IPS DF 19.7 (cell line): ENCODE data around the gene BEND3.
A peak's percentile ranks its signal among the peaks of the same experiment; 100 is the strongest.
"Not testable (repeated sequence)": the region's sequence is repeated elsewhere in the genome, so short reads cannot be mapped to it uniquely, and the experiment has no call there.

Source experiments
- DNase-seq: peaks from one replicate; pipeline ENCODE4 v3.0.0-alpha.2; 2013; ENCODE audit warnings: low read depth, low spot score

Gene BEND3

DNA sequence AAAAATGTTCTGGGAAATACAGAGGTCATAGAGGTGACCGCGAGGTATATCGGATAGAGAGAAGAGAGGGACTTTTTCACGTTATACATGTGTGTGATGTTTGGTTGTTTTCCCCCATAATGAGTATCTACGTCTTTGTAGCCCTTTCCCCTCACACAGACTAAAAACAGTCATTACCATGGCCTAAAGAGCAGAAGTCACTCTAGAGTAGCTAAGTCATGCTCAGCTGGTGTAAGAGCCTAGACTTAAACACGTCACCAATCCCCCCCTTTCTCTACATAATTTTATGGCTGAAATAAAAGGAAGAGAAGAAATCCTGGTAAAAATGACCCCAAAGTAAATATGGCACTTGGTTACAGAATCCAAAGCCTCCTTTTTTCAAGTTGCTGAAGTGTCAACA is 6.0 kb upstream of the BEND3 start:
- DNase-seq = no peak

GRCh38 chr6:107120404-107120803 is 5.1 kb upstream of the BEND3 start:
- no peak for DNase-seq

DNA sequence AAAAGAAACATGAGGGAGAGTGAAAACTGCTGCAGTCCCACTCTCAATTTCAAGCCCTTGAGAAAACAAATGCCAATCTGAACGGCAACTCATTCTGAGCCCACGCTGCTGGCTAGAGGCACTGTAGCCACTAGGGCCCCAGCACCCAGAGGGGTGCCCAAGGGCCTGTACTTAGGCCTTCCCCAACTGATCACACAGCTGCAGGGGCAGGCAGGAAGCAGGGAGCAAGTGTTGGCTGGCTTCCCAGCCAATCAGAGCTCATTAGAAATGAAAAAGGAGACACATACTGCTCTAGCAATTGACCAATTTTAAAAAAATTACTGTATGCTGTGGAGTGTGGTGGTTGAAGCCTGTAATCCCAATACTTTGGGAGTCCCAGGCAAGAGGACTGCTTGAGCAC is 3.7 kb upstream of the BEND3 start:
- DNase-seq = no peak

DNA sequence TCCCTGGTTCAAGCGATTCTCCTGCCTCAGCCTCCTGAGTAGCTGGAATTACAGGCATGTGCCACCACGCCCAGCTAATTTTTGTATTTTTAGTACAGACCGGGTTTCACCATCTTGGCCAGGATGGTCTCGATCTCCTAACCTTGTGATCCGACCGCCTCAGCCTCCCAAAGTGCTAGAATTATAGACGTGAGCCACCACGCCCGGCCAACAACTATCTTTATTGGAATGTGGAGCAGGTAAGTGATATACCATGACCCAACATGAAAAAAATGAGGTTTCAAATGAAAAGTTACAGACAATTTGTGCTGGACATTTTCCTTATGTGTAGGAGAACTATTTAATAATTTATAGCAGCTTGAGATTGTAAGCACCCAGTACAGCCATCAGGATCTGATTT is 3.2 kb upstream of the BEND3 start:
- not testable (repeated sequence) for DNase-seq

DNA sequence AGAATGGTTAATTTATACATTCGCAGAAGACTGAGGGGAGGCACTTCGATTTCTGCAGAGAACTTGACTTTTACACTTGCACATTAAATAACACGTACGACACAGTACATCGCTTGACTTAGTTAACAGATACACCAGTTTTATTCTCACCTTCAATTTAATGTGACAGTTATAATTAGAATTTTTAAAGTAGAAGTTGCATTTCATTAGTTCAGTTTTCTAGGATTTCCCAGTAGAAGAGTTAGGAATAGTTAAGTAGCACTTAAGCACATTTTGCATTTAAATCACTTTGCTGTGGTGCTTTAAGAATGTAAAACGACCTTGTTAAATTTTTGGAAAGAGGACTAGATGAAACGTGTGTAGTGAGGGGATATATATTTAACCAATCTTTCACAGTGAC is 1.6 kb upstream of the BEND3 start:
- no peak for DNase-seq

DNA sequence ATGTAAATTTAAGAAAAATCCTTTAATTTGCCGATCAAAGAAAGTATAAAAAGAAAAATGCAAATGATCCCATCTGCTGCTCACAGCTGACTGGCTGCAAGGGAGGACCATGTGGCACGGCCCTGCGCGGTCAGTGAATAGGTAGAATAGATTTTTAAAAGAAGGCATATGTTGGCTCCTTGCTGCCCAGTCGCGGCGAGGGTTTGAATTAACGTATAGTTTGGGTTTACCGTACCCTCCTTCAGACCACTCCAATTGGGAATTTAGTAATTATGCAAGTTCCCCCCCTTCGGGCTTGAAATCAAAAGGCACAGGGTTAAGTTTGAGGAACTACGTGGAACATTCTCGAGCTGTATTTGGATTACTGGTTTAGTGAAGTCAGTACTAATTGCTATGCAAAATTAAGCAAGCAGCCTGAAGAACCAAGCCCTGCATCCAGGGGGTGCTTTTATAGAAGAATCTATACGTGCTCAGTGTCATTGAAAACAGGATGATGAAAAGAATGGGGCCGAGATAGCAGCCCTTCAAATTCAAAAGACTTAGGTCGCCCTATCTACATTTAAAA is 1.1 kb upstream of the BEND3 start:
- DNase-seq = peak; percentile 96

GRCh38 chr6:107115695-107116327 is 496 bp upstream of the BEND3 start:
- DNase-seq = no peak

- no peak for DNase-seq
Measured at GRCh38 chr6:107114213-107114925, 946 bp downstream of the BEND3 start.

DNA sequence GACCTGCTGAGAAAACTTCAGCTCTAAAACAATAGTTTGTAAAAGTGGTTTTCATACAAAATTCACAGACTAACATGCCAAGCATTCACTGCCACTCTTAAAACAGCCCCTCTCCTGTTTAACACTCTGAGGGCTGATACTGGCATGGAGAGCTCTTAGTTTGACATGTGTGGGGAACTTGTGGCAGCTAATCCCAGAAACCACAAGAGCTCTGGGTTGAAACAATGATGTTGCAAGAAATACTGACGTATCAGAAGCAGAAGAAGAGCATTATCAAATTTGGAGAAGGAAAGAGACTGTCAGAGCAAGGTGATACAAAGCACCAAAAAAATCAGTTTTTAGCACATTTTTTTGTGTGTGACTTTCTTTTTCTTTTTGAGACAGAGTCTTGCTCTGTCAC is 5.1 kb downstream of the BEND3 start:
- DNase-seq = no peak

DNA sequence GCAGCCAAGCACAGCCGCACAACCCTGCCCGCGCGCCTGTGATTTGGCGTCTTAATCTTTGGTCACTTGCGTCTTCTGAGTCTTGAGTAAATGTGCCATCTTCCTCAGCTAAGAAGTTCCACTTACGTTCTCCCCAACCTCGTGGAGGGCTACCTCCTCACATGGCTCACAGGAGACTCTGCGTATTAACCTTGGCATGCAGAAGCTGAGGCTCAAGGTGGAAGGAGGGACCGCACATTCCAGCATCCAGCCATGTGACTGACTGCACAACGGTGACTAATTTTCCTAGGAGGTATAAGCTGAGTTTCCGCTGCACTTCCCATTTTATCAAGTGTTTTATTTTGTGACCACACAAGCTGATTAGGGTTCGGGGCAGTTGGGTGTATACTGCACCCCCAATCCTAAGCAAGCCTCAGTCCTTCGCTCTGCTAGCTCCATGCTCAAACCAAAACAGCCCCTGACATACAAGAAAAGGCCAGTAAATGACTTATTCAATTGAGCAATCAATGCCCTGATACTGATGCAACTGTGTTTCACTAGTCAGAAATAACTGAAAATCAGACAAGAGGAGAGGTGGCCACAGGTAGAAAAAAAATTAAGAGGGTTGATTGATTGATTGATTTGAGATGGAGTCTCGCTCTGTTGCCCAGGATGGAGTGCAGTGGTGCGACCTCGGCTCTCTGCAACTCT is 7.0 kb downstream of the BEND3 start:
- no peak for DNase-seq

- DNase-seq = no peak
Measured at GRCh38 chr6:107107791-107108190, 7.5 kb downstream of the BEND3 start.

DNA sequence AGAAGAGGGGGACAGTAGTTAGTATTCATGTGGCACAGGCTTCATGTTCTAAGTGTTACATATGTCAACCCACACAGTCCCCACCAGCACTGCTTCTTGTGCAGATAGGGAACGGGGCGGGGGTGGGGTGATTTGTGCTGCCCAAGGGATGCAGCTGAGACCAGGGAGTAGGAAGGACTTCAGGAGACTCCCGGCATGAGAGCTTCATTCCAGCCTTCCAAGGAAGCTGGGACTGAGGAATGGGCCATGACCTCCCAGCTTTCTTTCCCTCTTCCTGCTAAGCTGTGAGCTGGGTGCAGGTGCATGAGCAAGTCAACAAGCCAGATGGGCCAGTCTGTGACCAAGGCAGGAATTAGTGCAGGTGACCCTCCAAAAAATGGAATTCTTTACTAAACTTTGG is 9.2 kb downstream of the BEND3 start:
- no peak for DNase-seq

DNA sequence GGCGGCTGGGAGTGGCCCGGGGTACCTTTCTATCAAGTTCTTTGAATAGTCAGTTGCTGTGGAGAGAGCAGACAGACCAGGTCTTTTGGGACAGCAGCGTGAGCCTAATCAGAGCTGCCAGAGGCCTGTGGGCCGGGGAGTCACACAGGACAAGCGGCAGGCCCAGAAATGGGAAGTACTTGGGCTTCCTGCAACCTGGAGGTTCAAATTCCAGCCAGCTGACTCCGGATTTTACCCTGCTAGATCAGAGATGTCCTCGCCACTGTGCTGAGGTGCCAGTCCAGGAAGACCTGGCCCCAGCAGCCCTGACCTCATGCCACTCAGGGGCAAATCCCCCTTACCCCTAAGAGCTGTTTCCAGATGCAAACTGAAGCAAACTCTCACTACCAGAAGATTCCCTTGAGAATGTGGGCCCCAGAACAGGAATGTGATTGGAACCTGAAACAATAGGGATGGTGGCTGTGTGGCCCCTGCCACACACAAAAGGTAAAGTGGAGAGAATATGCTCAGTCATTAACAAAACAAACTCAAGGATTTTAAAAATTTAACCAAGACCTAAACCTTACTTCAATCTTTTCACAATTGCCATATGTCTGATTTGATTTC is 9.7 kb downstream of the BEND3 start:
- no peak for DNase-seq

GRCh38 chr6:107103082-107103481 is 12.2 kb downstream of the BEND3 start:
- no peak for DNase-seq

DNA sequence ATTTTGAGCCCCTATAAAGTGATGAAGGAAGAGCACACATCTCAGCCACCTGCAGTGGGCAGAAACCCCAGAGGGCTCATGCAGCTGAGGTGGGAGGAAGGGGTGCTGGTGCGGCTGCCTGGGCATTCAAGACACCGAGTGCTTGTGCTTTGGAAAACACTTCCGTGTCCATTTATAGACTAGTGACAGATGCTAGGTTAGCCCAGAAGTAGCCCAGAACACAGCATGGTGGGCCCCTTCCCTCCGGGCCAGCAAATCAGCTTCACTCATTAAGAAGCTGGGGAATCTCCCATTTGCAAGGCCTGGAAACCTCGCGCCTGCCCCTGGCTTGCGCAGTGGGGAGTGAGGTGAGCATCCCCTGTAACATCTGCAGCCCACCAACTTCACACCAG is 12.9 kb downstream of the BEND3 start:
- no peak for DNase-seq

- no peak for DNase-seq
Measured at GRCh38 chr6:107101686-107102413, 13.5 kb downstream of the BEND3 start.

DNA sequence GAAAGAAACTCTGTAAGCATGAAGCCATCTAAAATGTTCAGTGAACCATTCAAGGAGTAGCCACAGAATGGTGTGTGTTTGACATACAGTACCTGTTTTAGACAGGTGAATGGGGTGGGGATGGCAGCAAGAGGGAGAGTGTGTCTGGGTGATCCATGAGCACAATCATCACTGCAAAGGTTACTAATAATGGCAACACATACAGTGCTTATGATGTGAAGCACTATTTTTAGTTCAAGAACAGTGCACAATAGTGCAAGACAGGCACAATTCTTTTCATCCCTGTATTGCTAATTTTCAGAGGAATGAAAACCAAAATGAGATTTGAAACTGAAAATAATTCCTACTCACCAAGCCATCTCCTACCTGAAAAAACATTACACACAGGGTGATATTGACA is 14.1 kb downstream of the BEND3 start:
- no peak for DNase-seq

DNA sequence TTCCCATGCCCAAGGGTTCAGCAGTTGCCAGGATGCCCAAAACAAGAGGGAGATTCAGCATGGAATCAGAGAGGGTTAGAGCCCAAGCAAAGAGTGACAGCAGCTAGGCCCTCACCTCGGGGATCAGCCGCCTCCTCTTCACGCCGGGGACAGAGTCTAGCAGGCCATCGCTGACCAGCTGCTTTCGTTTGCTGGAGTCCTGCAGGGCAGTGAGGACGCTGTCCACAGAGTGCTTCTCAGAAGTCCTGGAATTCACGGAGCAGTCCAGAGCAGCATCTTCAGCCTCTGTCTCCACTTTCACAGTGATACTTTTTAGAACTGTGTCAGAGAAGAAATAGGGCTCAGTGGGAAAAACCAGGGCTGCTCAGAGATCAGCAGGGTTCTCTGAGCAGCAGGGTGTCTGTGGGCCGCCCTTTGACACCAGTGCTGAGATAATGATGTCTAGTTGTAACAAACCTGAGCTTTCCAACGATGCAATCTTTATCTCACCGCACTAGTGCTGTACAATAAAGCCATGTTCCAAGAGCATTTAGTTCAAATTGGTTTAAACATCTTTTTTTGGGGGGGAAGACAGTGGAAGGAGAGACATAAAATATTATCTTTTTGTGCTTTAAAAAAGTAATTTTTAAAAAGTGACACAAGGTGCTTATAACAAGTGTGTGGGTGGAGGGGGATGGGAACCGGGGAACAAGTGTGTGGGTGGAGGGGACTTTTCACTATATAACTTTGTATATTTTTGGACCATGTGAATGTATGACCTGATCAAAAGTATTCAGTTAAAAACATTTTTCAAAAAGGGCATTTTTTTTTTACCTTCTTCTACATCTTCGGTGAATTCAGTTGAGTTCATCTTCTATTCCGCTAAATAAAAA is 16.6 kb downstream of the BEND3 start:
- DNase-seq = no peak

DNA sequence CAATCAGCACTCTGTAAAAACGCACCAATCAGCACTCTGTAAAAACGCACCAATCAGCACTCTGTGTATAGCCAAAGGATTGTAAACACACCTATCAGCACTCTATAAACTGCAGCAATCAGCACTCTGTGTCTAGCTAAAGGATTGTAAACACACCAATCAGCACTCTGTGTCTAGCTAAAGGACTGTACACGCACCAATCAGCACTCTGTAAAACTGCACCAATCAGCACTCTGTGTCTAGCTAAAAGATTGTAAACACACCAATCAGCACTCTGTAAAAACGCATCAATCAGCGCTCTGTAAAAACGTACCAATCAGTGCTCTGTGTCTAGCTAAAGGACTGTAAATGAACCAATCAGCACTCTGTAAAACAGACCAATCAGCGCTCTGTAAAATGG is 30.9 kb downstream of the BEND3 start:
- DNase-seq = not testable (repeated sequence)

DNA sequence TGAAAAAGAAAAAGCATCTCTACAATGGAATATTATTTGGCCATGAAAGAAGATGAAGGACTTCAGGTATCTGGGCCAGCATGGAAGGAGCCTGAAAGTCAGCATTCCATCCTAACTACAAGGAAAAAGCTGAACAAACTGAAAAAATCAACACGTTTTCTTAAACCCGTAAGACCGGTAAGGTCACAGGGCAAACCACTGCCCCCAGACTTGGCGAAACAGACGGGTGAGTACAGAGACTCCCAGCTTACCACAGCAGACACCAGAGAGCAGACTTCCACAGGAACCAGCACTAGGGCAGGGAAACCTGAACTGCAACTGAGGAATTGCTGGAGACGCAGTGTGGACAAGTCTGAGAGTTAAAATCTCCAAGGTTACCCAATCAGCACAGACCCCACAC is 31.4 kb downstream of the BEND3 start:
- no peak for DNase-seq
